Ovary (tissue), 3 donors: ENCODE results near the gene JPH4.

Experiments
- POLR2A ChIP-seq: fragments of 450-650 bp; IDR thresholded peaks from one replicate; pipeline ENCODE4 v1.6.1; 2017; ENCODE audit warnings: antibody characterized with exemption, mild to moderate bottlenecking, moderate library complexity
- TF ChIP-seq, protein P1 (sequence below), 3 donors: fragments of 450-650 bp in 2 of 3; fragments of 200-600 bp in 1 of 3; IDR thresholded peaks; one replicate each; pipeline versions ENCODE4 v1.5.1 to v1.8.0; 2016 to 2022; ENCODE audit warnings: antibody characterized with exemption in 3 of 3, mild to moderate bottlenecking in 1 of 3
- donor health status: DM: no; HTN: no; CAD: no.

DNA sequence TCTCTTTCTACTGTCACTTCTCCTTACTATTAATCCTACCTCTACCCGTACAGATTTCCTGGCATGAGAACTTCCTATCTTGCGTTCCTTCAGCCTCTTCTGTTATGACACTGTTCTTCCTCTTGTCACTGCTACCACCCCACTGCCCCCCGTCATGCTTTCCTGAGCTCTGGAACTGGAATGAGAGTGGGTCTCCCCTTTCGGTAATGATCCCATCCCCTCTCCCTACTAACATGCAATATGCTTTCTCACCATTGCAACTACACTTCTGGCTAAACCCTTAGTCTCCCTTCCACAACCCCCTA, 6.1 kb downstream of the JPH4 start:
- TF ChIP-seq, protein P1, sequence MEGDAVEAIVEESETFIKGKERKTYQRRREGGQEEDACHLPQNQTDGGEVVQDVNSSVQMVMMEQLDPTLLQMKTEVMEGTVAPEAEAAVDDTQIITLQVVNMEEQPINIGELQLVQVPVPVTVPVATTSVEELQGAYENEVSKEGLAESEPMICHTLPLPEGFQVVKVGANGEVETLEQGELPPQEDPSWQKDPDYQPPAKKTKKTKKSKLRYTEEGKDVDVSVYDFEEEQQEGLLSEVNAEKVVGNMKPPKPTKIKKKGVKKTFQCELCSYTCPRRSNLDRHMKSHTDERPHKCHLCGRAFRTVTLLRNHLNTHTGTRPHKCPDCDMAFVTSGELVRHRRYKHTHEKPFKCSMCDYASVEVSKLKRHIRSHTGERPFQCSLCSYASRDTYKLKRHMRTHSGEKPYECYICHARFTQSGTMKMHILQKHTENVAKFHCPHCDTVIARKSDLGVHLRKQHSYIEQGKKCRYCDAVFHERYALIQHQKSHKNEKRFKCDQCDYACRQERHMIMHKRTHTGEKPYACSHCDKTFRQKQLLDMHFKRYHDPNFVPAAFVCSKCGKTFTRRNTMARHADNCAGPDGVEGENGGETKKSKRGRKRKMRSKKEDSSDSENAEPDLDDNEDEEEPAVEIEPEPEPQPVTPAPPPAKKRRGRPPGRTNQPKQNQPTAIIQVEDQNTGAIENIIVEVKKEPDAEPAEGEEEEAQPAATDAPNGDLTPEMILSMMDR (IDR thresholded peaks at IDR 0.05) = no peak
- no peak for TF ChIP-seq POLR2A
